H1 (cell line): ENCODE data around the gene NAXE. TPM values are rescaled to one million over a fixed set of nuclear protein-coding genes. Genes with fewer than 3 reads are reported as not detected.

Source experiments
- CREB1 ChIP-seq: IDR thresholded peaks from 2 replicates; pipeline ENCODE4 v1.6.1; 2012; ENCODE audit warnings: inconsistent platforms
- POLR2AphosphoS5 ChIP-seq: IDR thresholded peaks from 2 replicates; pipeline ENCODE4 v1.6.1; 2011; ENCODE audit warnings: low read depth, low read length
- polyA plus RNA-seq, 7 experiments: library from polyadenylated mRNA; depleted of rRNA in 3 of 7; stranded (reverse) in 5 of 7; unstranded in 2 of 7; fragments of >200 nt in 5 of 7; fragments of 200-250 nt in 2 of 7; gene quantifications; 1 replicate in 5 of 7; 2 replicates in 1 of 7; 4 replicates in 1 of 7; pipeline versions ENCODE4 v1.2.1 to v1.2.3, GENCODE V29; 2011 to 2013; ENCODE audit warnings: missing spikeins in 2 of 7, mixed read lengths in 2 of 7
- total RNA-seq: library from RNA; stranded (reverse); fragmentation: NEBNext Ultra II Directional; extraction: Animal tissue kit (Norgen Biotek cat#: 25700); gene quantifications from 2 replicates; pipeline ENCODE4 v1.2.1, GENCODE V29; 2021

Gene NAXE
- total and polyA plus RNA-seq, 2 of the 8 experiments (the other 6 are each of a cell fraction or from before 2014, with no cell fraction given) = 73.1 to 74.3 TPM

GRCh38 chr1:156601122-156601830 is 9.7 kb downstream of the NAXE start, which contains the start of gene GPATCH4 (continued):
- peak; percentile 64; the same call in 1 of the 2 replicates for TF ChIP-seq CREB1
- peak; percentile 86 for TF ChIP-seq POLR2AphosphoS5
